22Rv1 (cell line): ENCODE measurements around the gene GABBR2.

ENCODE experiments used
- H3K27ac ChIP-seq: fragments of 450-650 bp; 2 replicates; pipeline ENCODE4 v1.5.1; 2017
- ZFX ChIP-seq: fragments of 450-650 bp; IDR thresholded peaks from 2 replicates; pipeline ENCODE4 v1.6.1; 2017; ENCODE audit warnings: antibody characterized with exemption, borderline replicate concordance
- TF ChIP-seq, protein P1 (sequence below): fragments of 450-650 bp; IDR thresholded peaks from 2 replicates; pipeline ENCODE4 v1.5.1; 2017; ENCODE audit warnings: mild to moderate bottlenecking

The GABBR2 gene

DNA sequence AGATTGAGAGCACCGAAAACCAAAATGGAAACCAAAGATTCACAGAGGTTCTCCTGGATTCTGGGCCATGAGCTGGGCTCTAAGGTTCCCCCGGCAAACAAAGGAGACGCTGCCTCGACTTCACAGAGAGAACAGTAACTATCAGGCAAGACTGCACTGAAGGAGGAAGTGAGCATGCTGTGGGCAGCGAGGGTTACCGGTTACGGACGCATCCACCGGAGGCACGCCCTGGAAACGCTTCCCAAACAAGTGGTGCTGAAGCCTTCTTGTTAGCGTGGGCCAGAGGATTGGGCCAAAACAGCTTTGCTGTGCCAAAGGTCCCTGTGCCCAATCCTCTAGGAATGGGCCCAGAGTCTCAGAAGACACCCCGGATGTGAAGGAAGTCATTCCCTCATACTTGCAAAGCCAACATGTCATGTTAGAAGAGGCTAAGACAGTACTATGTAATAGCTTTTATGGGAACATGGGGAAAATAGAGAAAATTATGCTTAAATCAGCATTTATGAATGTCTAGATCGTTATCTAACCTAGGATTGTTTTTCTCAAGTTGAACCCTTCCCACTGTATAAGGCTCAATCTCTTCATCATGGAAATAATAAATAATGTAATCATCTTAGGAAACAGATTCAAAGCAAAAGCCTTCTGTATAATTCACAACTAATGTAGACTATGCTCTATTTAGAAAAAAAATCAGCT is 145.4 kb downstream of the GABBR2 start:
- TF ChIP-seq, protein P1, sequence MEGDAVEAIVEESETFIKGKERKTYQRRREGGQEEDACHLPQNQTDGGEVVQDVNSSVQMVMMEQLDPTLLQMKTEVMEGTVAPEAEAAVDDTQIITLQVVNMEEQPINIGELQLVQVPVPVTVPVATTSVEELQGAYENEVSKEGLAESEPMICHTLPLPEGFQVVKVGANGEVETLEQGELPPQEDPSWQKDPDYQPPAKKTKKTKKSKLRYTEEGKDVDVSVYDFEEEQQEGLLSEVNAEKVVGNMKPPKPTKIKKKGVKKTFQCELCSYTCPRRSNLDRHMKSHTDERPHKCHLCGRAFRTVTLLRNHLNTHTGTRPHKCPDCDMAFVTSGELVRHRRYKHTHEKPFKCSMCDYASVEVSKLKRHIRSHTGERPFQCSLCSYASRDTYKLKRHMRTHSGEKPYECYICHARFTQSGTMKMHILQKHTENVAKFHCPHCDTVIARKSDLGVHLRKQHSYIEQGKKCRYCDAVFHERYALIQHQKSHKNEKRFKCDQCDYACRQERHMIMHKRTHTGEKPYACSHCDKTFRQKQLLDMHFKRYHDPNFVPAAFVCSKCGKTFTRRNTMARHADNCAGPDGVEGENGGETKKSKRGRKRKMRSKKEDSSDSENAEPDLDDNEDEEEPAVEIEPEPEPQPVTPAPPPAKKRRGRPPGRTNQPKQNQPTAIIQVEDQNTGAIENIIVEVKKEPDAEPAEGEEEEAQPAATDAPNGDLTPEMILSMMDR, result no peak
- TF ChIP-seq ZFX, result no peak
- H3K27ac ChIP-seq, result no peak overlapping the region

DNA sequence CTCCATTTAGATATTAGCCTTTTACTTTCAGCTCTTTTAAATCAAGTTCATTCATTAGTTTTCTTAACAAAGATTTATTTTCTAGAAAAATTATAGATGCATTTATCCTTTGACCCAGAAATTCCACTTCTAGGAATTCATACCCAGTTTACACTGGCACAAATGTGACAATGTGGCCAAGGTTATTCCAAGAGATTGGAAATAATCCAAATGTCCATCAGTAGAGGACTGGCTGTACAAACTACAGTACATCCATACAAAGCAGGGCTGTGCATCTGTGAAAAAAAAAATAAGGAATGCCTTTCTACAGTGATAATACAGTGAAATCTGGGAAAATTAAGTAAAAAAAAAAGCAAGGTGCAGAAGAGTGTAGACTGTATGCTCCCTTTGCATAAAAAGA is 149.2 kb downstream of the GABBR2 start:
- TF ChIP-seq, protein P1, result no peak
- TF ChIP-seq ZFX, result no peak
- no peak overlapping the region for H3K27ac ChIP-seq

DNA sequence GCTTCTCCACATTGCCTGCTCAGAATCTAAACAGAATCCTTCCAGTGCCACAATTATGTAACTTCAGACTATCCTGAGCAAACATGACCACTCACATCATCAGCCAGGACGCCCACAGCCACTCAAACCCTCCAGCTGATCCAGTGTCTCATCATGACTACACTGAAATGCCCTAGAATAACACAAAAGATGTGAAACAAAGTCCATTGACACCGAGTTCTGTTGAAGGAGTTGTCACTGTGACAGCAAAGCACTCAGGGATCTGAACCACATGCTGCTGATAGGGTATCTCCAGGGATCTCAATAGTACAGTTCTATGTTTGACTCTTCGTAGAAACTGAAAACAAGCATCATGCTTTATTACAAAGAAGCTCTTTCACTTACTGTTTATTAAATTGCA is 150.2 kb downstream of the GABBR2 start:
- TF ChIP-seq, protein P1, result no peak
- TF ChIP-seq ZFX, result no peak
- H3K27ac ChIP-seq, result no peak overlapping the region

DNA sequence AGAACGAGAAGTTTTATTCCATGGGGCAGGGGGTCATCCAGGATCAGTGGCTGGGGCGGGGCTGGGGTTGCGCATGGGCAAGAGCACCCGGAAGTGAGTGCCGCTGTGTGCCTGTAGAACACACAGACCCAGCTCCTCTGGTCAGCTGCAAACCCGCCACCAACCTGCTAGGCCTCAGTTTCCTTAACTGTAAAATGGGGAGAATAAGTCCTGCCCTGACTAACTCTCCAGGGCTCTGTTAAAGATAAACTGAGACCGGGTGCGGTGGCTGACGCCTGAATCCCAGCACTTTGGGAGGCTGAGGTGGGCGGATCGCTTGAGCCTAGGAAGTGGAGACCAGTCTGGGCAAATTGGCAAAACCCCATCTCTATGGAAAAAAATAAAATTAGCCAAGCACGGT is 152.2 kb downstream of the GABBR2 start:
- TF ChIP-seq, protein P1, result no peak
- TF ChIP-seq ZFX, result no peak
- no peak overlapping the region for H3K27ac ChIP-seq

DNA sequence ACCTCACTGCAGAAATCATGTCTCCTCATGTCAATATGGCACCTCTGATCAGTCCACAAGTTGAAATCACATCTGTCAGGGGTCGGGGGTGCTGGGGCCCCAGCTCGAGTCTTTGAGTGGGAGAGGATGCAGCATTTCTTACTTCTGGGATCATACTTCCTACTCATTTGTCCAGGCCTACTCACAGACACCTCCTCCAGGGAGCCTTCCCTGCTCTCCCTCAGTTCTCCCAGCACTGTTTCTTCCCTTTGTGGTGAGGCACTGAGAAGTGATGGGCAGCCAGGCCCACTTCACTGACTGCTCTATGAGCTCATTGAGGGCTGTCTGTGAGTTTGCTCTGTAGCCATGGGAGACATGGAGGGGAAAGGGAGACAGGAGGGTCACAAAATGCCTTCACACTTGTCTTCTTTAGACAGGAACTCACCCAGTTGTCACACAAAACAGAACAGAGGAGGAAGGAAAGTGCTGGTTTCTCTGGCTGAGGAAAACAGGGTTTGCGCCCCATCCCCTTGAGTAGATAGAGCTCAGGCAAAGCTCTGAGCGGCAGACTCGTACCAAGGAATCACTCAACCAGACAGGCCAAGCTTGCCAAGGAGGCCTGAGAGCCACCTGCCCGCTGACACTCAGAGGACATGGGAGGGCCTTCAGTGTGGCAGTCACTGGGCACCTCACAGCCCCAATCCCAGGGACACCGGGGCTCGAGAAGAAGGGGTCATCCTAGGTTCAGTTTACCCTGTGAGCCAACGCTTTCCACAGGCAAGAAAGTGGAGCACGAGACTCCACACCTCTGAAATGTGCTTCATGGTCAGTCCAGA is 152.9 kb downstream of the GABBR2 start:
- no peak overlapping the region for H3K27ac ChIP-seq
- TF ChIP-seq ZFX, result no peak
- TF ChIP-seq, protein P1, result no peak

DNA sequence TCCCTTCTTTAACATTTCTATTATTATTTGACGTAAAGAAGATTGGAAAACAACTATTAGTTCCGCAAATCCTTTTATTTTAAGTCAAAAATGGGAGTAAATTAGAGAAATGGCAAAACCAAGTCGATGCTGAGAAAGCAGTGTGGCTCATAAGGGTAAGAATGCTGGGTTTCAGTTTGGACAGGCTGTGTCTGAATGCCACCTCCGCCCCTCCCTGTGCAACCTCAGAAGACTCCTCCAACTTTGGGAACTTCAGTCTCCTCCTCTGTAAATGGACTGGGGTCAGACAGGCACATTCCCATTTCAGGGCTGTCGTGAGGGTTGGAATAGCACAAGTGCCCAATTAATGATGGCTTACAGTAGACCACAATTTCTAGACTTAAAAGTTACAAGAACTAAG is 154.0 kb downstream of the GABBR2 start:
- TF ChIP-seq, protein P1, result no peak
- TF ChIP-seq ZFX, result no peak
- H3K27ac ChIP-seq, result no peak overlapping the region

DNA sequence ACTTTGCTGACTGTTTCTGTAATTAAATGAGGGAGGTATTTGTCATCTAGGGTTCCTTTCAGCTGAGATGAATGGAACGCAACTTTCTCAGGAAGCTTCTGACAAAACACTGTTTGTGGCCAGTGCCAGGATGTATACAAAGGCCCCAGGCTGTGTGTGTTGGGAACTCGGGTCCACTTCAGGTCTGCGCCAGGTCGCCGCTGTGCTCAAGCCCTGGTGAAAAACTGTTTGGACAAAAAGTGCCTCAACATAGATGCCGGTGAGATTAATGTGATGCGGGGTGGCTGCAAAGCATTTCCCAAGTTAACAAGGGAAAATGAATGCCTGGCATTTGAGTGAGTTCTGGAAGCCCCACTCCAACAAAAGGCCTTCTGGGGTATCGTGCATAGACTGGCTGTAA is 156.4 kb downstream of the GABBR2 start:
- H3K27ac ChIP-seq, result no peak overlapping the region
- TF ChIP-seq, protein P1, result no peak
- no peak for TF ChIP-seq ZFX
